ENCODE measurements around the gene TGFBR3L.

The TGFBR3L gene

GRCh38 chr19:7940841-7941240 is 26.2 kb downstream of the TGFBR3L start:
- H3K27ac ChIP-seq (ENCODE audit: insufficient read depth, low read length, poor library complexity, severe bottlenecking) = no peak overlapping the region

GRCh38 chr19:7941895-7942596 is 27.4 kb downstream of the TGFBR3L start:
- no peak for DNase-seq
- no peaks in the 10 kb centered on the region for H3K27me3 ChIP-seq (replicated peaks; ENCODE audit: control insufficient read depth, insufficient read depth, low read length, poor library complexity, severe bottlenecking)
- H3K36me3 ChIP-seq (ENCODE audit: control insufficient read depth, insufficient read depth, low read length) = peaks cover 30% of the 10 kb centered on the region
- H3K4me3 ChIP-seq (ENCODE audit: insufficient read depth, low read depth, low read length, poor library complexity, severe bottlenecking) = no peak overlapping the region
- peaks cover 7% of the 10 kb centered on the region for H3K4me1 ChIP-seq (ENCODE audit: control insufficient read depth, insufficient read depth, low read length, poor library complexity, severe bottlenecking)
- H3K9me3 ChIP-seq (ENCODE audit: control insufficient read depth, low read length) = no peaks in the 10 kb centered on the region
- H3K27ac ChIP-seq (ENCODE audit: insufficient read depth, low read length, poor library complexity, severe bottlenecking) = no peak overlapping the region

More at GRCh38 chr19:7940841-7941240, 26.2 kb downstream of the TGFBR3L start:
- Histone ChIP-seq H3K27me3 (replicated peaks; ENCODE audit: control insufficient read depth, insufficient read depth, low read length, poor library complexity, severe bottlenecking) (no peaks in the 10 kb centered on the region), H3K36me3 (ENCODE audit: control insufficient read depth, insufficient read depth, low read length) (peaks cover 40% of the 10 kb centered on the region), H3K4me1 (ENCODE audit: control insufficient read depth, insufficient read depth, low read length, poor library complexity, severe bottlenecking) (peaks cover 7% of the 10 kb centered on the region), H3K4me3 (ENCODE audit: insufficient read depth, low read depth, low read length, poor library complexity, severe bottlenecking) (no peak overlapping the region), H3K9me3 (ENCODE audit: control insufficient read depth, low read length) (no peaks in the 10 kb centered on the region)
- DNase-seq = no peak

- Histone ChIP-seq H3K9me3 (ENCODE audit: control insufficient read depth, low read length) (no peaks in the 10 kb centered on the region), H3K36me3 (ENCODE audit: control insufficient read depth, insufficient read depth, low read length) (peaks cover 20% of the 10 kb centered on the region), H3K4me3 (ENCODE audit: insufficient read depth, low read depth, low read length, poor library complexity, severe bottlenecking) (peak overlapping the region; percentile 76), H3K27me3 (replicated peaks; ENCODE audit: control insufficient read depth, insufficient read depth, low read length, poor library complexity, severe bottlenecking) (no peaks in the 10 kb centered on the region), H3K4me1 (ENCODE audit: control insufficient read depth, insufficient read depth, low read length, poor library complexity, severe bottlenecking) (peaks cover 7% of the 10 kb centered on the region), H3K27ac (ENCODE audit: insufficient read depth, low read length, poor library complexity, severe bottlenecking) (peak overlapping the region; percentile 94)
- no peak for DNase-seq
Observed at GRCh38 chr19:7942981-7943443, 28.4 kb downstream of the TGFBR3L start.

- peaks cover 20% of the 10 kb centered on the region for H3K36me3 ChIP-seq (ENCODE audit: control insufficient read depth, insufficient read depth, low read length)
- peak within 1 kb of the TSS; percentile 76 for H3K4me3 ChIP-seq (ENCODE audit: insufficient read depth, low read depth, low read length, poor library complexity, severe bottlenecking)
- H3K27me3 ChIP-seq (replicated peaks; ENCODE audit: control insufficient read depth, insufficient read depth, low read length, poor library complexity, severe bottlenecking) = no peaks in the 10 kb centered on the region
- H3K27ac ChIP-seq (ENCODE audit: insufficient read depth, low read length, poor library complexity, severe bottlenecking) = peak within 1 kb of the TSS; percentile 94
- no peaks in the 10 kb centered on the region for H3K9me3 ChIP-seq (ENCODE audit: control insufficient read depth, low read length)
- peaks cover 7% of the 10 kb centered on the region for H3K4me1 ChIP-seq (ENCODE audit: control insufficient read depth, insufficient read depth, low read length, poor library complexity, severe bottlenecking)
- DNase-seq = peak; percentile 98 to 99 (median 99)
Observed at GRCh38 chr19:7943444-7944176, 29.0 kb downstream of the TGFBR3L start, which contains the start of gene TIMM44. TSS of gene TIMM44 (minus strand) at chr19:7943666. CDS start at chr19:7943651, 15 bp downstream.

DNA sequence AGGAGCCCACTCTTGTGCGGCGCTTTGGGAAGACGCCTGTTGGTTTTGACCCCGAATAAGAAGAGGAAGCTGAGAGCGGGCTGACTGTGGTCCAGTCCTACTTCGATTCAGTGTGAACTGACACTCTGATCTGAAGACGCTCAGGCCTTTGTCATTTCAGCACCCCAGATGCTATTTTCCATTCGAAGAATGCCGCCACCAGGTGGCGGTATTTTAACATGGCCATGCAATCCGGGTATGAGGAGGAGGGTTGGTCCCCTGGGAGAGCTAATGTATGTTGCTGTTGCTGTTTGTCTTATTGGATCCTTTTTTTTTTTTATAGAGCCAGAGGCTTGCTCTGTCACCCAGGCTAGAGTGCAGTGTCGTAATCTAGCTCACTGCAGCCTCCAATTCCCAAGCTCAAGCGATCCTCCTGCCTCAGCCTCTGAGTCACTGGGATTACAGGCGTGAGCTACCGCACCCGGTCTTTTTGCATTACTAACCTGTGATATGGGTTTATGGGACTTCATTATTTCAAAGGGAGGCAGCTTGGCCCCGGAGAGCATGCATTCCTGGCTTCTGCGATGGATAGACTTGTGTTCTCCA is 29.6 kb downstream of the TGFBR3L start:
- Histone ChIP-seq H3K36me3 (ENCODE audit: control insufficient read depth, insufficient read depth, low read length) (peaks cover 16% of the 10 kb centered on the region), H3K4me3 (ENCODE audit: insufficient read depth, low read depth, low read length, poor library complexity, severe bottlenecking) (peak overlapping the region; percentile 57), H3K9me3 (ENCODE audit: control insufficient read depth, low read length) (no peaks in the 10 kb centered on the region), H3K27ac (ENCODE audit: insufficient read depth, low read length, poor library complexity, severe bottlenecking) (peak overlapping the region; percentile 94), H3K4me1 (ENCODE audit: control insufficient read depth, insufficient read depth, low read length, poor library complexity, severe bottlenecking) (peaks cover 7% of the 10 kb centered on the region), H3K27me3 (replicated peaks; ENCODE audit: control insufficient read depth, insufficient read depth, low read length, poor library complexity, severe bottlenecking) (no peaks in the 10 kb centered on the region)
- DNase-seq = peak; percentile 65 to 79 (median 68)

GRCh38 chr19:7947939-7948338 is 33.3 kb downstream of the TGFBR3L start:
- H3K36me3 ChIP-seq (ENCODE audit: control insufficient read depth, insufficient read depth, low read length) = no peaks in the 10 kb centered on the region
- no peak overlapping the region for H3K4me3 ChIP-seq (ENCODE audit: insufficient read depth, low read depth, low read length, poor library complexity, severe bottlenecking)
- no peak for DNase-seq
- H3K9me3 ChIP-seq (ENCODE audit: control insufficient read depth, low read length) = no peaks in the 10 kb centered on the region
- H3K27me3 ChIP-seq (replicated peaks; ENCODE audit: control insufficient read depth, insufficient read depth, low read length, poor library complexity, severe bottlenecking) = no peaks in the 10 kb centered on the region
- H3K27ac ChIP-seq (ENCODE audit: insufficient read depth, low read length, poor library complexity, severe bottlenecking) = no peak overlapping the region
- H3K4me1 ChIP-seq (ENCODE audit: control insufficient read depth, insufficient read depth, low read length, poor library complexity, severe bottlenecking) = peaks cover 1% of the 10 kb centered on the region

- Histone ChIP-seq H3K27ac (ENCODE audit: insufficient read depth, low read length, poor library complexity, severe bottlenecking) (no peak overlapping the region), H3K36me3 (ENCODE audit: control insufficient read depth, insufficient read depth, low read length) (no peaks in the 10 kb centered on the region), H3K4me1 (ENCODE audit: control insufficient read depth, insufficient read depth, low read length, poor library complexity, severe bottlenecking) (no peaks in the 10 kb centered on the region), H3K27me3 (replicated peaks; ENCODE audit: control insufficient read depth, insufficient read depth, low read length, poor library complexity, severe bottlenecking) (no peaks in the 10 kb centered on the region), H3K4me3 (ENCODE audit: insufficient read depth, low read depth, low read length, poor library complexity, severe bottlenecking) (no peak overlapping the region), H3K9me3 (ENCODE audit: control insufficient read depth, low read length) (no peaks in the 10 kb centered on the region)
- DNase-seq = no peak
Observed at GRCh38 chr19:7953060-7953459, 38.4 kb downstream of the TGFBR3L start.

- no peaks in the 10 kb centered on the region for H3K36me3 ChIP-seq (ENCODE audit: control insufficient read depth, insufficient read depth, low read length)
- H3K4me1 ChIP-seq (ENCODE audit: control insufficient read depth, insufficient read depth, low read length, poor library complexity, severe bottlenecking) = no peaks in the 10 kb centered on the region
- no peak overlapping the region for H3K27ac ChIP-seq (ENCODE audit: insufficient read depth, low read length, poor library complexity, severe bottlenecking)
- H3K27me3 ChIP-seq (replicated peaks; ENCODE audit: control insufficient read depth, insufficient read depth, low read length, poor library complexity, severe bottlenecking) = no peaks in the 10 kb centered on the region
- H3K4me3 ChIP-seq (ENCODE audit: insufficient read depth, low read depth, low read length, poor library complexity, severe bottlenecking) = no peak overlapping the region
- DNase-seq = no peak
- H3K9me3 ChIP-seq (ENCODE audit: control insufficient read depth, low read length) = no peaks in the 10 kb centered on the region
Observed at GRCh38 chr19:7953576-7953975, 38.9 kb downstream of the TGFBR3L start.

DNA sequence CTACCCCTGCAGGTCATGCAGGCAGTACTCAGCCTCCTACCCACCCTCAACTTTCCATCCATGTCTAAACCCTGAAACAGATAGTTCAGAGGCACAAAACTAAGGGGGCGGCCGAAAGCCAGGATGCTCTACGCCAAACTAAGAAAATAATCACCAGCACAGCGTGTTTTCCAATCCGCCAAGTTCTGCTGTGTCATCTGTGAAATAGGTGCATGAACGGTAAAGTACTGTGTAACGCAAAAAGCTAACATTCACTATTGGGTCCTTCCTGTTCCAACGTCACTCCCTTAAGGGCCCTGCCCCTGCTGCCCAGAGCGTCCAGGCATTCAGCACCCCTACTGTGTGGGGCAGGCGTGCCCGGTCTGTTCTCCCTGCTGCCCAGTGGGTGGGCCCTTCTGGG is 41.1 kb downstream of the TGFBR3L start:
- Histone ChIP-seq H3K36me3 (ENCODE audit: control insufficient read depth, insufficient read depth, low read length) (no peaks in the 10 kb centered on the region), H3K4me1 (ENCODE audit: control insufficient read depth, insufficient read depth, low read length, poor library complexity, severe bottlenecking) (no peaks in the 10 kb centered on the region), H3K9me3 (ENCODE audit: control insufficient read depth, low read length) (no peaks in the 10 kb centered on the region), H3K4me3 (ENCODE audit: insufficient read depth, low read depth, low read length, poor library complexity, severe bottlenecking) (no peak overlapping the region), H3K27me3 (replicated peaks; ENCODE audit: control insufficient read depth, insufficient read depth, low read length, poor library complexity, severe bottlenecking) (no peaks in the 10 kb centered on the region), H3K27ac (ENCODE audit: insufficient read depth, low read length, poor library complexity, severe bottlenecking) (no peak overlapping the region)
- no peak for DNase-seq

DNA sequence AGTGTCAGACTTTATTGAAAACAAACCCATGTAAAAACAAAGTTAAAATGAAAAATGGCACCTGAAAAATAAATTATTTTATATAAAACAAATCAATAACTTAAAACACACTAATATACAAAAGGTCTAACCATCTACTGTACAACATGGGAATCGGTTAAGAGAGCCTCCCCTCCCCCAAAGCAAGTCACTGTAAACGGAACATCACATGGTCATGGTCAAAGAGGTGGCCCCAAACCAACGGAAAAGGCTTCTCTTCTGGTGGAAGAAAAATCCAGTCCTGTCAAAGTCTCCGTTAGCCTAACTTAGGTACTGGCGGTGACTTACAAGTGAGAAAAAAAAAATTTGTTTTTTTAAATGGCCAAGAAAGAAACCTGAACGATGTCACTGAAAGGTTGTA is 44.6 kb downstream of the TGFBR3L start:
- Histone ChIP-seq H3K4me3 (ENCODE audit: insufficient read depth, low read depth, low read length, poor library complexity, severe bottlenecking) (no peak overlapping the region), H3K36me3 (ENCODE audit: control insufficient read depth, insufficient read depth, low read length) (peaks cover 26% of the 10 kb centered on the region), H3K4me1 (ENCODE audit: control insufficient read depth, insufficient read depth, low read length, poor library complexity, severe bottlenecking) (no peaks in the 10 kb centered on the region), H3K9me3 (ENCODE audit: control insufficient read depth, low read length) (no peaks in the 10 kb centered on the region), H3K27me3 (replicated peaks; ENCODE audit: control insufficient read depth, insufficient read depth, low read length, poor library complexity, severe bottlenecking) (no peaks in the 10 kb centered on the region), H3K27ac (ENCODE audit: insufficient read depth, low read length, poor library complexity, severe bottlenecking) (no peak overlapping the region)
- no peak for DNase-seq
